ENCODE results near the gene ABHD6.
A peak's percentile ranks its signal among the peaks of the same experiment; 100 is the strongest.
"Not testable (repeated sequence)": the region's sequence is repeated elsewhere in the genome, so short reads cannot be mapped to it uniquely, and the experiment has no call there.

Gene ABHD6

GRCh38 chr3:58216496-58217195 lies 20.9 kb upstream of the ABHD6 start:
- no peak overlapping the region for H3K27ac Mint-ChIP-seq
- H3K9me3 Mint-ChIP-seq, result no peaks in the 10 kb centered on the region
- no peaks in the 10 kb centered on the region for H3K36me3 Mint-ChIP-seq
- CTCF ChIA-PET, result interaction anchor here (0.6 to 4.6 kb wide), 17 partner anchors 9 to 1406 kb away, joined by 3 to 65 read pairs (median 4); partner anchors contain the start of genes HTD2 and RPP14
- DNase-seq, result no peak
- no peak overlapping the region for H3K4me3 Mint-ChIP-seq
- peaks cover 8% of the 10 kb centered on the region for H3K4me1 Mint-ChIP-seq
- peaks cover 26% of the 10 kb centered on the region for H3K27me3 Mint-ChIP-seq

GRCh38 chr3:58217209-58217811 lies 20.3 kb upstream of the ABHD6 start:
- DNase-seq, result peak; percentile 69
- Mint-ChIP-seq H3K9me3 (no peaks in the 10 kb centered on the region), H3K4me3 (no peak overlapping the region), H3K27ac (no peak overlapping the region), H3K4me1 (peaks cover 8% of the 10 kb centered on the region), H3K27me3 (peaks cover 23% of the 10 kb centered on the region), H3K36me3 (no peaks in the 10 kb centered on the region)
- CTCF ChIA-PET, result interaction anchor here (0.6 to 4.6 kb wide), 24 partner anchors 8 to 1407 kb away, joined by 3 to 65 read pairs (median 4); partner anchors contain the start of genes HTD2 and RPP14

GRCh38 chr3:58218904-58219303 lies 18.7 kb upstream of the ABHD6 start:
- DNase-seq, result no peak
- Mint-ChIP-seq H3K27ac (no peak overlapping the region), H3K36me3 (no peaks in the 10 kb centered on the region), H3K4me1 (peaks cover 8% of the 10 kb centered on the region), H3K9me3 (no peaks in the 10 kb centered on the region), H3K27me3 (peaks cover 21% of the 10 kb centered on the region), H3K4me3 (no peak overlapping the region)
- CTCF ChIA-PET, result interaction anchor here (1.3 to 4.6 kb wide), 8 partner anchors 9 to 41 kb away, joined by 3 to 65 read pairs (median 9); no protein-coding TSS in a partner anchor

GRCh38 chr3:58222161-58222724 lies 15.3 kb upstream of the ABHD6 start:
- H3K4me1 Mint-ChIP-seq, result peaks cover 2% of the 10 kb centered on the region
- no peak overlapping the region for H3K4me3 Mint-ChIP-seq
- no peaks in the 10 kb centered on the region for H3K36me3 Mint-ChIP-seq
- no peak overlapping the region for H3K27ac Mint-ChIP-seq
- CTCF ChIA-PET, result interaction anchor here (1.0 kb wide), 1 partner anchor 46 kb away, joined by 3 read pairs; no protein-coding TSS in a partner anchor
- H3K27me3 Mint-ChIP-seq, result peaks cover 11% of the 10 kb centered on the region
- DNase-seq, result no peak
- no peaks in the 10 kb centered on the region for H3K9me3 Mint-ChIP-seq

GRCh38 chr3:58223855-58224254 lies 13.7 kb upstream of the ABHD6 start:
- H3K36me3 Mint-ChIP-seq, result no peaks in the 10 kb centered on the region
- no peaks in the 10 kb centered on the region for H3K4me1 Mint-ChIP-seq
- H3K27me3 Mint-ChIP-seq, result peaks cover 10% of the 10 kb centered on the region
- H3K4me3 Mint-ChIP-seq, result no peak overlapping the region
- H3K27ac Mint-ChIP-seq, result no peak overlapping the region
- CTCF ChIA-PET, result interaction anchor here (0.7 kb wide), 1 partner anchor 38 kb away, joined by 3 read pairs; no protein-coding TSS in a partner anchor
- DNase-seq, result no peak
- no peaks in the 10 kb centered on the region for H3K9me3 Mint-ChIP-seq

- not testable (repeated sequence) for H3K36me3 Mint-ChIP-seq, DNase-seq, H3K4me3 Mint-ChIP-seq, H3K9me3 Mint-ChIP-seq, H3K4me1 Mint-ChIP-seq, H3K27ac Mint-ChIP-seq
- CTCF ChIA-PET, result interaction anchor here (0.6 to 1.4 kb wide), 2 partner anchors 10 to 61 kb away, joined by 3 to 4 read pairs; no protein-coding TSS in a partner anchor
- peaks cover 16% of the 10 kb centered on the region for H3K27me3 Mint-ChIP-seq
Observed at GRCh38 chr3:58227933-58228332, 9.7 kb upstream of the ABHD6 start.

- CTCF ChIA-PET, result interaction anchor here (1.3 to 1.4 kb wide), 2 partner anchors 13 to 64 kb away, joined by 3 to 4 read pairs; no protein-coding TSS in a partner anchor
- no peak for DNase-seq
- Mint-ChIP-seq H3K4me1 (no peaks in the 10 kb centered on the region), H3K27me3 (peaks cover 35% of the 10 kb centered on the region), H3K4me3 (no peak overlapping the region), H3K36me3 (no peaks in the 10 kb centered on the region), H3K27ac (no peak overlapping the region), H3K9me3 (no peaks in the 10 kb centered on the region)
Observed at GRCh38 chr3:58230876-58231552, 6.6 kb upstream of the ABHD6 start.

GRCh38 chr3:58231666-58232065 lies 5.9 kb upstream of the ABHD6 start:
- H3K27ac Mint-ChIP-seq, result no peak overlapping the region
- peaks cover 2% of the 10 kb centered on the region for H3K4me1 Mint-ChIP-seq

GRCh38 chr3:58234516-58234931 lies 3.1 kb upstream of the ABHD6 start:
- CTCF ChIA-PET, result interaction anchor here (1.0 to 1.4 kb wide), 3 partner anchors 18 to 47 kb away, joined by 3 to 6 read pairs (median 3); no protein-coding TSS in a partner anchor
- H3K4me1 Mint-ChIP-seq, result peaks cover 13% of the 10 kb centered on the region

More at GRCh38 chr3:58231666-58232065, 5.9 kb upstream of the ABHD6 start:
- no peaks in the 10 kb centered on the region for H3K36me3 Mint-ChIP-seq
- no peaks in the 10 kb centered on the region for H3K9me3 Mint-ChIP-seq
- no peak for DNase-seq
- no peak overlapping the region for H3K4me3 Mint-ChIP-seq
- CTCF ChIA-PET, result interaction anchor here (1.4 kb wide), 1 partner anchor 14 kb away, joined by 3 read pairs; no protein-coding TSS in a partner anchor
- H3K27me3 Mint-ChIP-seq, result peaks cover 42% of the 10 kb centered on the region

GRCh38 chr3:58235970-58236369 lies 1.6 kb upstream of the ABHD6 start:
- CTCF ChIA-PET, result interaction anchor here (1.2 to 1.4 kb wide), 2 partner anchors 17 to 48 kb away, joined by 3 to 6 read pairs; no protein-coding TSS in a partner anchor
- DNase-seq, result no peak
- Mint-ChIP-seq H3K9me3 (no peaks in the 10 kb centered on the region), H3K27ac (no peak overlapping the region), H3K27me3 (peaks cover 56% of the 10 kb centered on the region), H3K4me1 (peaks cover 13% of the 10 kb centered on the region), H3K4me3 (no peak overlapping the region), H3K36me3 (no peaks in the 10 kb centered on the region)

More at GRCh38 chr3:58234516-58234931, 3.1 kb upstream of the ABHD6 start:
- H3K36me3 Mint-ChIP-seq, result no peaks in the 10 kb centered on the region
- peaks cover 59% of the 10 kb centered on the region for H3K27me3 Mint-ChIP-seq
- no peaks in the 10 kb centered on the region for H3K9me3 Mint-ChIP-seq
- no peak overlapping the region for H3K4me3 Mint-ChIP-seq
- no peak overlapping the region for H3K27ac Mint-ChIP-seq
- no peak for DNase-seq

- H3K27ac Mint-ChIP-seq, result peak overlapping the region; percentile 78
- peak overlapping the region; percentile 85 for H3K4me3 Mint-ChIP-seq
- peaks cover 15% of the 10 kb centered on the region for H3K4me1 Mint-ChIP-seq
- H3K36me3 Mint-ChIP-seq, result no peaks in the 10 kb centered on the region
- H3K9me3 Mint-ChIP-seq, result no peaks in the 10 kb centered on the region
- peaks cover 58% of the 10 kb centered on the region for H3K27me3 Mint-ChIP-seq
- CTCF ChIA-PET, result interaction anchor here (2.5 to 3.0 kb wide), 2 partner anchors 59 to 70 kb away, joined by 6 to 14 read pairs; partner anchors contain the start of genes HTD2 and RPP14
- no peak for DNase-seq
Observed at GRCh38 chr3:58236527-58237237, 910 bp upstream of the ABHD6 start.

GRCh38 chr3:58237941-58238681 lies 519 bp downstream of the ABHD6 start:
- CTCF ChIA-PET, result interaction anchor here (1.6 to 3.0 kb wide), 5 partner anchors 59 to 254 kb away, joined by 3 to 14 read pairs (median 4); partner anchors contain the start of genes HTD2, KCTD6 and RPP14
- Mint-ChIP-seq H3K4me1 (peaks cover 15% of the 10 kb centered on the region), H3K27me3 (peaks cover 49% of the 10 kb centered on the region), H3K27ac (peak overlapping the region; percentile 58), H3K36me3 (no peaks in the 10 kb centered on the region), H3K4me3 (peak overlapping the region; percentile 87), H3K9me3 (no peaks in the 10 kb centered on the region)
- peak; percentile 80 for DNase-seq

Data from activated naive CD4-positive, alpha-beta T cell treated with anti-CD3 and anti-CD28 coated beads, Interleukin-2, amount 10 ng/mL, durations not matched to agents 7 days and 5 days (primary cell).